K562 (cell line): ENCODE results near the gene GADD45GIP1. TPM values are rescaled to one million over a fixed set of nuclear protein-coding genes. Genes with fewer than 3 reads are reported as not detected.
"Not testable (repeated sequence)": the region's sequence is repeated elsewhere in the genome, so short reads cannot be mapped to it uniquely, and the experiment has no call there.

ENCODE experiments used
- ATAC-seq: fragments of 200-7000 bp; cut with Tn5 transposase; 3 replicates; pipeline ENCODE4 v1.9.1; 2020; ENCODE audit warnings: moderate library complexity
- BruUV-seq: library from RNA; stranded (reverse); fragments of 400-500 nt; replicated peaks from 2 replicates; lab custom pipeline; 2021; lab: Mats Ljungman, UMichigan
- CTCF ChIA-PET: fragments of 300-600 bp; formaldehyde crosslinking; extraction: SDS; loops from one replicate; lab custom pipeline; 2021; ENCODE audit warnings: low intra/inter-chr PET ratio; lab: Yijun Ruan, JAX
- POLR2A ChIA-PET: fragments of 300-600, 350-650 bp; sonication (Branson Sonifier 250); formaldehyde crosslinking; extraction: SDS; loops from one replicate; lab custom pipeline; 2021; ENCODE audit warnings: antibody characterized with exemption, inconsistent platforms; lab: Yijun Ruan, JAX
- DNase-seq, 4 experiments: peaks; one replicate each; pipeline versions ENCODE4 v3.0.0 to v3.0.0-alpha.2; 2011 to 2018; ENCODE audit warnings: low spot score in 3 of 4, mixed read lengths in 3 of 4; ENCODE audit errors: extremely low read depth in 1 of 4
- FAIRE-seq: peaks from 2 replicates; lab custom pipeline; 2011; peaks lifted over from hg19 to GRCh38; lab: Jason Lieb, UNC
- H2AFZ ChIP-seq: 2 replicates; pipeline ENCODE4 v1.6.0; 2011; ENCODE audit warnings: low read depth, low read length, control low read depth, inconsistent platforms
- H3K27ac ChIP-seq: fragments of 200-600 bp; 3 replicates; pipeline ENCODE4 v1.8.0; 2011; ENCODE audit warnings: low read depth, mild to moderate bottlenecking, control low read depth, inconsistent platforms, low read length, moderate library complexity, mixed read lengths; ENCODE audit errors: extremely low read depth
- H3K27me3 ChIP-seq, 2 experiments: fragments of 300-600 bp in 1 of 2; 2 replicates in 1 of 2; 3 replicates in 1 of 2; pipeline versions ENCODE4 v1.6.0 to v1.8.0; 2011; ENCODE audit warnings: inconsistent platforms in 2 of 2, low read length in 2 of 2, mild to moderate bottlenecking in 1 of 2, mixed read lengths in 1 of 2, moderate library complexity in 1 of 2; ENCODE audit not compliant: control insufficient read depth in 2 of 2, insufficient read depth in 2 of 2
- H3K36me3 ChIP-seq: fragments of 300-600 bp; 3 replicates; pipeline ENCODE4 v1.8.0; 2011; ENCODE audit warnings: mild to moderate bottlenecking, low read length, inconsistent platforms; ENCODE audit not compliant: control insufficient read depth, insufficient read depth
- H3K4me1 ChIP-seq, 2 experiments: fragments of 200-600 bp in 1 of 2; replicated peaks in 1 of 2; 2 replicates in 1 of 2; 3 replicates in 1 of 2; pipeline versions ENCODE4 v1.5.1 to v1.8.0; 2011; ENCODE audit warnings: inconsistent platforms in 2 of 2, low read length in 2 of 2, mild to moderate bottlenecking in 1 of 2, mixed read lengths in 1 of 2, moderate library complexity in 1 of 2; ENCODE audit not compliant: control insufficient read depth in 2 of 2, insufficient read depth in 2 of 2
- H3K4me2 ChIP-seq: 2 replicates; pipeline ENCODE4 v1.6.1; 2011; ENCODE audit warnings: low read length, control low read depth, inconsistent platforms, mixed read lengths; ENCODE audit not compliant: insufficient read depth
- H3K4me3 ChIP-seq: fragments of 200-600 bp; sonication (generic), shearing (Covaris generic); 2 replicates; pipeline ENCODE4 v1.5.1; 2016; ENCODE audit warnings: control low read depth, inconsistent platforms
- H3K79me2 ChIP-seq: fragments of 200-600 bp; 3 replicates; pipeline ENCODE4 v1.8.0; 2011; ENCODE audit warnings: low read length, inconsistent platforms; ENCODE audit not compliant: control insufficient read depth, insufficient read depth
- H3K9ac ChIP-seq, 2 experiments: 2 replicates each; pipeline versions ENCODE4 v1.6.0 to v1.6.1; 2011; ENCODE audit warnings: low read depth in 2 of 2, low read length in 2 of 2, control low read depth in 1 of 2, inconsistent platforms in 1 of 2, mild to moderate bottlenecking in 1 of 2, mixed read lengths in 1 of 2; ENCODE audit not compliant: insufficient read depth in 1 of 2
- H3K9me1 ChIP-seq: one replicate; pipeline ENCODE4 v1.6.0; 2011; ENCODE audit warnings: inconsistent platforms, mild to moderate bottlenecking, low read length, moderate library complexity; ENCODE audit not compliant: control insufficient read depth, insufficient read depth
- H3K9me3 ChIP-seq: replicated peaks from 2 replicates; pipeline ENCODE4 v1.5.1; 2011; ENCODE audit warnings: low read depth, low read length, inconsistent platforms; ENCODE audit not compliant: control insufficient read depth, insufficient read depth
- H4K20me1 ChIP-seq: replicated peaks from 2 replicates; pipeline ENCODE4 v1.6.1; 2011; ENCODE audit warnings: low read length, inconsistent platforms, mixed read lengths; ENCODE audit not compliant: control insufficient read depth, insufficient read depth
- C11orf30 ChIP-seq: fragments of 450-650 bp; IDR thresholded peaks from 2 replicates; pipeline ENCODE4 v1.6.1; 2016; ENCODE audit warnings: low read depth, mild to moderate bottlenecking
- MAFG ChIP-seq: fragments of 450-650 bp; conservative IDR thresholded peaks from 2 replicates; pipeline ENCODE4 v1.6.1; 2016; ENCODE audit warnings: missing genetic modification characterization, missing compliant biosample characterization
- PKNOX1 ChIP-seq: fragments of 450-650 bp; IDR thresholded peaks from 2 replicates; pipeline ENCODE4 v1.6.1; 2016
- ZNF316 ChIP-seq: fragments of 450-650 bp; IDR thresholded peaks from 2 replicates; pipeline ENCODE4 v1.6.1; 2016
- WGBS: fragments of 100-300 bp; shearing (Covaris generic); methylation state at CpG from one replicate; pipeline ENCODE4 v1.1.6; 2016; ENCODE audit warnings: low coverage, mixed read lengths; ENCODE audit not compliant: insufficient coverage; ENCODE audit errors: missing lambda C conversion rate; 5-methylcytosine and 5-hydroxymethylcytosine counted together
- in situ Hi-C: fragments of 300-500 bp; cut with MboI; formaldehyde crosslinking; loops from 4 replicates; pipeline ENCODE4 v1.15.0; 2018; ENCODE audit warnings: inconsistent platforms, mixed read lengths
- intact Hi-C: fragments of 100-400 bp; cut with micrococcal nuclease; formaldehyde crosslinking; loops from 2 replicates; pipeline ENCODE4 v1.14.2; 2022
- polyA plus RNA-seq, 8 experiments: library from polyadenylated mRNA; depleted of rRNA in 4 of 8; stranded (reverse) in 5 of 8; unstranded in 3 of 8; fragments of >200 nt; fragmentation: Nextera tagmentation in 2 of 8; fragmentation: Illumina TruSeq in 1 of 8; extraction: Ambion mirVana in 2 of 8; extraction: Trizol in 1 of 8; gene quantifications; 2 replicates each; pipeline versions ENCODE4 v1.2.1 to v1.2.3, GENCODE V29; 2011 to 2014; ENCODE audit warnings: inconsistent platforms in 1 of 8, missing spikeins in 1 of 8
- total RNA-seq, 7 experiments: library from RNA; depleted of rRNA in 6 of 7; stranded (reverse); fragments of >200 nt in 6 of 7; fragmentation: Illumina TruSeq in 2 of 7; extraction: Trizol in 2 of 7; gene quantifications; 2 replicates each; pipeline versions ENCODE4 v1.2.1 to v1.2.3, GENCODE V29; 2011 to 2021; ENCODE audit warnings: low replicate concordance in 1 of 7

Gene GADD45GIP1
- total and polyA plus RNA-seq, 9 of the 15 experiments (the other 6 are each of a cell fraction or from before 2014, with no cell fraction given), result 5.1 to 161 (median 29.2) TPM

DNA sequence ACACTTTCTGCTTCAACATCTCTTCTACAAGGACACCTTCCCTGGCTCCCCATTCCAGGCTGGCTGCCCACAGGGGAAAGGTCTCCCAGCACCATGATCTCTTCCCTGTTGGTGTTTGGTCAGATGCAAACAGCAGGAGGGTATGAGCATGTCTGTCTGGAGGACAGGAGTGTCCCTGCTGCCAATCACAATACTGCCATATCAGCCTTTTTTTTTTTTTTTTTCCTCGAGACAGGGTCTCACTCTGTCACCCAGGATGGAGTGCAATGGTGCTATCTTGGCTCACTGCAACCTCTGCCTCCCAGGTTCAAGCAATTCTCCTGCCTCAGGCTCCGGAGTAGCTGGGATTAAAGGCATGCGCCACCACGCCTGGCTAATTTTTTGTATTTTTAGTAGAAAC, 41.2 kb downstream of the GADD45GIP1 start:
- H2AFZ ChIP-seq, in situ Hi-C loops, H3K4me2 ChIP-seq, H3K9ac ChIP-seq, ATAC-seq, H3K9me1 ChIP-seq, H3K79me2 ChIP-seq, H3K36me3 ChIP-seq, intact Hi-C loops, CTCF ChIA-PET, FAIRE-seq, DNase-seq, H4K20me1 ChIP-seq, H3K4me3 ChIP-seq, H3K27me3 ChIP-seq, BruUV-seq, H3K27ac ChIP-seq, H3K9me3 ChIP-seq: not testable (repeated sequence)
- WGBS, result 87% methylated on average over 3 of the region's 4 CpGs
- peaks cover 20 to 24% of the 10 kb centered on the region in 2 experiments for H3K4me1 ChIP-seq
- TF ChIP-seq C11orf30 (peak; percentile 54; the same call in 1 of the 2 replicates), ZNF316 (peak; percentile 86), MAFG (peak; percentile 51), PKNOX1 (peak; percentile 23; the same call in 1 of the 2 replicates)
- POLR2A ChIA-PET, result interaction anchor here (0.6 to 1.0 kb wide), 3 partner anchors 12 to 27 kb away, joined by 3 to 4 read pairs (median 3); partner anchors contain the start of gene GCDH
